Coronary artery (tissue), 2 donors: ENCODE data around the gene TMEM170B.

ENCODE experiments used
- DNase-seq: peaks from one replicate; pipeline ENCODE4 v3.0.0-alpha.2; 2017; ENCODE audit warnings: low spot score
- H3K27ac ChIP-seq, 2 donors: fragments of 200-600 bp; sonication (generic); one replicate each; pipeline ENCODE4 v1.5.1; 2016 to 2019
- H3K4me3 ChIP-seq: fragments of 200-600 bp; sonication (generic); 2 replicates; pipeline ENCODE4 v1.5.1; 2016; ENCODE audit warnings: mild to moderate bottlenecking, moderate library complexity
- CTCF ChIP-seq: fragments of 200-600 bp; sonication (generic); IDR thresholded peaks from one replicate; pipeline ENCODE4 v1.5.1; 2019; ENCODE audit warnings: antibody characterized with exemption

TMEM170B gene

GRCh38 chr6:11537229-11538051 is at the start of gene TMEM170B:
TSS of gene TMEM170B (plus strand) at chr6:11537749. CDS start at chr6:11538278, 529 bp downstream.
- no peak for TF ChIP-seq CTCF

DNA sequence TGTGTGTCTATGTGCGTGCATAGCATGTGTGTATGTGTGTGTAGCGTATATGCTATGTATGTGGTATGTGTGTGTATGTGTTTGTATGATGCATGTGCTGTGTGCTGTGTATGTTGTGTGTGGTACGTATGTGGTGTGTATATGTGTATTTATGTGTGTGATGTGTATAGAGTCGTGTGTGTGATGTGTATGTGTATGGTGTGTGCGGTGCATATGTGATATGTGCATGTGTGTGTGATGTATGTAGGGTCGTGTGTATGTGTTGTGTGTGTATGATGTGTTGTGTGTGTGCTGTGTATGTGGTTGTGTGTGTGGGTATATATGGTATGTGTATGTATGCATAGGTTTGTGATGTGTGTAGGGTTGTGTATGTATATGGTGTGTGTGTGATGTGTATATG is 46.6 kb upstream of the TMEM170B start:
- TF ChIP-seq CTCF, result no peak
- no peak for DNase-seq
- H3K27ac ChIP-seq, result no peak overlapping the region
- H3K4me3 ChIP-seq, result no peak overlapping the region

More at GRCh38 chr6:11537229-11538051, at the start of gene TMEM170B:
- Histone ChIP-seq H3K27ac (peak within 1 kb of the TSS; percentile 46 to 82), H3K4me3 (peak within 1 kb of the TSS; percentile 94)
- peak; percentile 91 for DNase-seq

GRCh38 chr6:11491596-11492463 is 45.7 kb upstream of the TMEM170B start:
- TF ChIP-seq CTCF, result no peak
- H3K27ac ChIP-seq, result no peak overlapping the region
- H3K4me3 ChIP-seq, result no peak overlapping the region
- DNase-seq, result no peak

DNA sequence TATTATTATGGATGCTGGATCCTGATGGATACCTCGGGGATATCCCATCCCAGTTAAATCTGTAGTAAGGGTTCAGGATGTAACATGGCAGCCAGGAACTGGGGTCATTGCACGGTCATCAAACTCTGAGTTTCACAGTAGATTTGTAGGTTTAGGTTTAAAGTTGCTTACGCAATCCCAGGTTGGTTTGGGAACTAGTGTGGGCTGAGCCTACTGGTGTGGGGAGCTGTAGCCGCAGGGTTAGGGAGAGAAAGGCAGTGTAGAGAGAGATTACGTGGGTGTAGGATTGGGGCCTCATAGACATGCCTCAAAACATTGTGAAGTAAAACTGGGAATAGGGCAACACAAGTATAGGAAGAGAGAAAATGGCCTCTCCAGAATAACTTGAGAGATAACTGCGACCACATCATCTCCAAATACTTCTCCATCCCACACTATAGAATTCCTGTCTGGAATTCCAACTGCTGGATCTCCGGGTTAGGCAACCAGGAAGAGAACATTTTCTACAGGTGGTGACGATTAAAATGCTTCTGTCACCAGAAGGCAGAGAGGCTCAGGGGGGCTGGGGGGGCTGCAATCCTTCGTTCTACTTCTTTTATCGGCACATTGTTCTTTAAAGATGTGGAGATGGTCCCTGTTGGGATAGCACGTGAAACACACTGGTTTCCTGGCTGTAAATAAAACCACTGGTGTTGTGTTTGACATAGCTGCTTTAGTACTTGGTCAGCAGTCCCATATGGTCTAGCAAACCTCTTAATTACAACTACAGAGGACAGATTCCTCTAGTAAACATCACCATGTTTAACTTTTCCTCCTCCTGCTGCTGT is 44.9 kb upstream of the TMEM170B start:
- DNase-seq, result no peak
- TF ChIP-seq CTCF, result no peak
- Histone ChIP-seq H3K4me3 (no peak overlapping the region), H3K27ac (no peak overlapping the region)

DNA sequence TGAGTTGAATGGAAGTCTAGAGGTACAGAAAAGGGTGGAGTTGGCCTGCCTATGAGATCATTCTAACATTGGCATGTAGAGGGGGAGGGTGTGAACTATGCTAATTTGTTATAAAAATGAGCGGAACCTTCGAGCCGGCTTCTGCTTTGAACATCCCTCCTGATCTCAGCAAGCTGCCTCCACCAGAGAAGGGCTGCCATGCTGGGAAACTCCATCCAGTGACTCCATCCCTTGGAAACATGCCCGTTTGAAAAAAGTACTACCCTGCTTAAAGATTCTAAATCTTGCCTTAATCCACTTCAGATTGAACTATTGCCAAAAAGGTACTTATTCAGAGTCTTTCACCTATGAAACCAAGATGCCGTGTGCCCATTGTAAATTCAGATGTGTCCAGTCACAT is 43.6 kb upstream of the TMEM170B start:
- no peak for TF ChIP-seq CTCF
- H3K27ac ChIP-seq, result no peak overlapping the region
- no peak overlapping the region for H3K4me3 ChIP-seq
- no peak for DNase-seq

DNA sequence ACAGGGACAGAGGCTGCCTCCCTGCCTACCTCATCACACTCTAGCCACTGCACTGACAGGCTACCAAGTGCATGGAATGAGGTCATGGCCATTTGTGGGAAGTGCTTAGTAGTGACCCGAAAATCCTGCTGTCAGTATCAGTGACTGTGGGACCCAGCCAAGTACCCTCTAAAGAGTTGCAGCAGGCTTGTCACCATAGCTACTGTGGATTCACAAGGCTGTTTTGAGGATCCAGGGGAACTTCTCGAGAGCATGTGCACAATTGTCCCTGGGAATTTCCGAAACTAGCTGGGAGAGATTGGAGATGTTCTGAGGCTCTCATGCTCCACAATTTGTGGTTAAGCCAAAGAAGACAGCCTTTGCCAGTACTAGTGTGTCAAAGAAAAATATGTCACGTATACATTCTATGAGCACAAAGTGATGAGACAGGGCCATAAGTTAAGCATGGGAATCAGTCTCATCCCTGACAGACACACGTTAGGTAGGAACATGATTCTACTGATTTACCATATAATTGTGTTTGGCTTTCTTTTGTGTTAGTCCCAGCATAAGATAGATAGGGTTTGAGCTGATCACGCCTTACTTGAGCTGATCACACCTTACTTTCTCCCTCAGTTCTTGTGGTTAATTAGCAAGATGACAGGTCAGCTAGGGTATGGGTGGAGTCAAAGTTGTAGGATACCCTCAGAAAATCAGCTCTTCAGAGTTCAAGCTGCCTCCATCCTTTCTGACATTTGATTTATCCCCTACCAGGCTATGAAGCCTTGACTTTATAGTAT is 42.6 kb upstream of the TMEM170B start:
- H3K27ac ChIP-seq, result peak overlapping the region in 1 of 2 donors; percentile 21
- DNase-seq, result no peak

More for the DNA sequence above, 42.6 kb upstream of the TMEM170B start:
- no peak overlapping the region for H3K4me3 ChIP-seq
- TF ChIP-seq CTCF, result no peak
